ENCODE results near the gene ARHGAP15. TPM values are rescaled to one million over a fixed set of nuclear protein-coding genes. Genes with fewer than 3 reads are reported as not detected.

ARHGAP15 gene
- total and polyA plus RNA-seq, 2 experiments from 2014 or later = 0.26 TPM; not detected in 1

DNA sequence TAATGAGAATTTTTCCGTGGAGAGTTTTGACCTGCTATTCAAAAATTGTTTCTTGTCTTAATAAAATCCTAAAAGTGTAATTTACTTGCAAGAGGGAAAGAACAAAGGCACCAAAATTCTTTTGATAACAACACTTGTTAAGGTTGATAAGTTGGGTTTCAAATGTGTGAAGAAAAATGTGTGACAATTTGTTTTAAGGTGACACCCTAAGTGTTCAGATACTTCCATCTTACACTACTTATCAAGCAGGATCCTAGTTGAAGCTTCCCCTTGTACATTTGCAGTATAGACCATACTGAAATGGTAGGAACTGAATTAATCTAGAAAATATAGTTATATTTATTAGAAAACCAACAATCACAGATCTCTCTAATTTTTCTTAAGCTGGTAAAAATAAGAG lies 204.6 kb downstream of the ARHGAP15 start (continued):
- TF ChIP-seq, protein P1, sequence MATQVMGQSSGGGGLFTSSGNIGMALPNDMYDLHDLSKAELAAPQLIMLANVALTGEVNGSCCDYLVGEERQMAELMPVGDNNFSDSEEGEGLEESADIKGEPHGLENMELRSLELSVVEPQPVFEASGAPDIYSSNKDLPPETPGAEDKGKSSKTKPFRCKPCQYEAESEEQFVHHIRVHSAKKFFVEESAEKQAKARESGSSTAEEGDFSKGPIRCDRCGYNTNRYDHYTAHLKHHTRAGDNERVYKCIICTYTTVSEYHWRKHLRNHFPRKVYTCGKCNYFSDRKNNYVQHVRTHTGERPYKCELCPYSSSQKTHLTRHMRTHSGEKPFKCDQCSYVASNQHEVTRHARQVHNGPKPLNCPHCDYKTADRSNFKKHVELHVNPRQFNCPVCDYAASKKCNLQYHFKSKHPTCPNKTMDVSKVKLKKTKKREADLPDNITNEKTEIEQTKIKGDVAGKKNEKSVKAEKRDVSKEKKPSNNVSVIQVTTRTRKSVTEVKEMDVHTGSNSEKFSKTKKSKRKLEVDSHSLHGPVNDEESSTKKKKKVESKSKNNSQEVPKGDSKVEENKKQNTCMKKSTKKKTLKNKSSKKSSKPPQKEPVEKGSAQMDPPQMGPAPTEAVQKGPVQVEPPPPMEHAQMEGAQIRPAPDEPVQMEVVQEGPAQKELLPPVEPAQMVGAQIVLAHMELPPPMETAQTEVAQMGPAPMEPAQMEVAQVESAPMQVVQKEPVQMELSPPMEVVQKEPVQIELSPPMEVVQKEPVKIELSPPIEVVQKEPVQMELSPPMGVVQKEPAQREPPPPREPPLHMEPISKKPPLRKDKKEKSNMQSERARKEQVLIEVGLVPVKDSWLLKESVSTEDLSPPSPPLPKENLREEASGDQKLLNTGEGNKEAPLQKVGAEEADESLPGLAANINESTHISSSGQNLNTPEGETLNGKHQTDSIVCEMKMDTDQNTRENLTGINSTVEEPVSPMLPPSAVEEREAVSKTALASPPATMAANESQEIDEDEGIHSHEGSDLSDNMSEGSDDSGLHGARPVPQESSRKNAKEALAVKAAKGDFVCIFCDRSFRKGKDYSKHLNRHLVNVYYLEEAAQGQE (IDR thresholded peaks at IDR 0.05; ENCODE audit: unreplicated experiment) = no peak
- TF ChIP-seq STAT1 (IDR thresholded peaks at IDR 0.05; ENCODE audit: unreplicated experiment) = no peak
- TF ChIP-seq EZH2 (IDR thresholded peaks at IDR 0.05; ENCODE audit: low read depth, unreplicated experiment) = no peak
- TF ChIP-seq, protein P2, sequence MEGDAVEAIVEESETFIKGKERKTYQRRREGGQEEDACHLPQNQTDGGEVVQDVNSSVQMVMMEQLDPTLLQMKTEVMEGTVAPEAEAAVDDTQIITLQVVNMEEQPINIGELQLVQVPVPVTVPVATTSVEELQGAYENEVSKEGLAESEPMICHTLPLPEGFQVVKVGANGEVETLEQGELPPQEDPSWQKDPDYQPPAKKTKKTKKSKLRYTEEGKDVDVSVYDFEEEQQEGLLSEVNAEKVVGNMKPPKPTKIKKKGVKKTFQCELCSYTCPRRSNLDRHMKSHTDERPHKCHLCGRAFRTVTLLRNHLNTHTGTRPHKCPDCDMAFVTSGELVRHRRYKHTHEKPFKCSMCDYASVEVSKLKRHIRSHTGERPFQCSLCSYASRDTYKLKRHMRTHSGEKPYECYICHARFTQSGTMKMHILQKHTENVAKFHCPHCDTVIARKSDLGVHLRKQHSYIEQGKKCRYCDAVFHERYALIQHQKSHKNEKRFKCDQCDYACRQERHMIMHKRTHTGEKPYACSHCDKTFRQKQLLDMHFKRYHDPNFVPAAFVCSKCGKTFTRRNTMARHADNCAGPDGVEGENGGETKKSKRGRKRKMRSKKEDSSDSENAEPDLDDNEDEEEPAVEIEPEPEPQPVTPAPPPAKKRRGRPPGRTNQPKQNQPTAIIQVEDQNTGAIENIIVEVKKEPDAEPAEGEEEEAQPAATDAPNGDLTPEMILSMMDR (conservative IDR thresholded peaks at IDR 0.05; ENCODE audit: low read depth in 2 of 2) = no peak
- no peak for TF ChIP-seq JUNB (IDR thresholded peaks at IDR 0.05; ENCODE audit: unreplicated experiment)
- TF ChIP-seq, protein P3, sequence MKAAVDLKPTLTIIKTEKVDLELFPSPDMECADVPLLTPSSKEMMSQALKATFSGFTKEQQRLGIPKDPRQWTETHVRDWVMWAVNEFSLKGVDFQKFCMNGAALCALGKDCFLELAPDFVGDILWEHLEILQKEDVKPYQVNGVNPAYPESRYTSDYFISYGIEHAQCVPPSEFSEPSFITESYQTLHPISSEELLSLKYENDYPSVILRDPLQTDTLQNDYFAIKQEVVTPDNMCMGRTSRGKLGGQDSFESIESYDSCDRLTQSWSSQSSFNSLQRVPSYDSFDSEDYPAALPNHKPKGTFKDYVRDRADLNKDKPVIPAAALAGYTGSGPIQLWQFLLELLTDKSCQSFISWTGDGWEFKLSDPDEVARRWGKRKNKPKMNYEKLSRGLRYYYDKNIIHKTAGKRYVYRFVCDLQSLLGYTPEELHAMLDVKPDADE (IDR thresholded peaks at IDR 0.05) = no peak
- TF ChIP-seq NANOG (IDR thresholded peaks at IDR 0.05; ENCODE audit: borderline replicate concordance) = no peak
- TF ChIP-seq POLR2AphosphoS5 (IDR thresholded peaks at IDR 0.05; ENCODE audit: low read depth) = no peak

DNA sequence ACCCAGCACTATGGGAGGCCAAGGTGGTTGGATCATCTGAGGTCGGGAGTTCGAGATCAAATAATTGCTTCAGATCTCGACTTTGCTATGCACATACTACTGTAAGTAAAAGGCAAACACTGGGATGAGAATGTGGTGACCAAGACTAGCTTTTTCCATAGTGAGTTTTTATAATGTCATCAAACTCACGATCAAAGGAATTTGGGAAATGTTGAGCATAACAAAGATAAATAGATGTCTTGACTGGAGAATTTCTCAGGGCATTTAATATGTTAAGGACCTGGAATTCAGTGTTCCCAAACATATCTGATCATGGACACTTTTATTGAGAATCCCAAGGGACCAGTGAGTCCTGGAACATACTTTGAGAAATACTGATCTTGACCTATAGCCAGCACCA lies 205.6 kb downstream of the ARHGAP15 start:
- Histone ChIP-seq H2AFZ (no peak overlapping the region), H3K4me3 (no peak overlapping the region), H3F3A (replicated peaks; ENCODE audit: low read depth) (no peaks in the 10 kb centered on the region), H3K9me2 (ENCODE audit: insufficient read depth) (no peaks in the 10 kb centered on the region), H4K20me1 (replicated peaks; ENCODE audit: insufficient read depth) (no peaks in the 10 kb centered on the region), H3K27me3 (ENCODE audit: insufficient read depth) (no peaks in the 10 kb centered on the region), H3K4me2 (no peak overlapping the region), H3K36me3 (ENCODE audit: insufficient read depth) (no peaks in the 10 kb centered on the region), H3K4me1 (ENCODE audit: insufficient read depth) (no peaks in the 10 kb centered on the region), H3K27ac (ENCODE audit: low read depth) (no peak overlapping the region), H3K79me2 (replicated peaks; ENCODE audit: insufficient read depth) (no peaks in the 10 kb centered on the region)
- H3K4me1 Mint-ChIP-seq = no peaks in the 10 kb centered on the region
- no peak overlapping the region for H3K4me3 Mint-ChIP-seq
- peak; percentile 11 for DNase-seq (ENCODE audit: low spot score)
- H3K27me3 Mint-ChIP-seq (ENCODE audit: insufficient read depth, low read depth, poor library complexity) = no peaks in the 10 kb centered on the region
- ATAC-seq = no peak
- H3K36me3 Mint-ChIP-seq (ENCODE audit: low read depth) = no peaks in the 10 kb centered on the region
- no peaks in the 10 kb centered on the region for H3K9me3 Mint-ChIP-seq
- H3K27ac Mint-ChIP-seq = no peak overlapping the region
- TF ChIP-seq STAT1 (IDR thresholded peaks at IDR 0.05; ENCODE audit: unreplicated experiment) = no peak
- TF ChIP-seq, protein P1 (IDR thresholded peaks at IDR 0.05; ENCODE audit: unreplicated experiment) = no peak
- TF ChIP-seq ZNF331 (CRISPR knock-in tag; IDR thresholded peaks at IDR 0.05; ENCODE audit: low read depth) = no peak
- TF ChIP-seq, protein P2 (conservative IDR thresholded peaks at IDR 0.05; ENCODE audit: low read depth in 2 of 2) = no peak
- no peak for TF ChIP-seq POLR2AphosphoS5 (IDR thresholded peaks at IDR 0.05; ENCODE audit: low read depth)
- TF ChIP-seq NANOG (IDR thresholded peaks at IDR 0.05; ENCODE audit: borderline replicate concordance) = no peak
- TF ChIP-seq JUNB (IDR thresholded peaks at IDR 0.05; ENCODE audit: unreplicated experiment) = no peak

Data from GM23338 (cell line).